Measurements from ENCODE around the gene SP110. TPM values are rescaled to one million over a fixed set of nuclear protein-coding genes. Genes with fewer than 3 reads are reported as not detected.
A peak's percentile ranks its signal among the peaks of the same experiment; 100 is the strongest.
"Not testable (repeated sequence)": the region's sequence is repeated elsewhere in the genome, so short reads cannot be mapped to it uniquely, and the experiment has no call there.

SP110 gene
- total and polyA plus RNA-seq, 9 donors = 18.4 to 46.1 (median 21.4) TPM

GRCh38 chr2:230224458-230224857 lies 4.7 kb upstream of the SP110 start:
- H3K36me3 ChIP-seq = no peaks in the 10 kb centered on the region
- H3K27me3 ChIP-seq = no peaks in the 10 kb centered on the region
- DNase-seq = no peak
- H3K27ac ChIP-seq = no peak overlapping the region
- intact Hi-C loops (cut with DNase I) = no loop called here
- no peak overlapping the region for H3K4me3 ChIP-seq
- no peaks in the 10 kb centered on the region for H3K9me3 ChIP-seq
- no peak for TF ChIP-seq POLR2A (IDR thresholded peaks at IDR 0.05)
- TF ChIP-seq EP300 (IDR thresholded peaks at IDR 0.05) = no peak
- TF ChIP-seq, protein P1, sequence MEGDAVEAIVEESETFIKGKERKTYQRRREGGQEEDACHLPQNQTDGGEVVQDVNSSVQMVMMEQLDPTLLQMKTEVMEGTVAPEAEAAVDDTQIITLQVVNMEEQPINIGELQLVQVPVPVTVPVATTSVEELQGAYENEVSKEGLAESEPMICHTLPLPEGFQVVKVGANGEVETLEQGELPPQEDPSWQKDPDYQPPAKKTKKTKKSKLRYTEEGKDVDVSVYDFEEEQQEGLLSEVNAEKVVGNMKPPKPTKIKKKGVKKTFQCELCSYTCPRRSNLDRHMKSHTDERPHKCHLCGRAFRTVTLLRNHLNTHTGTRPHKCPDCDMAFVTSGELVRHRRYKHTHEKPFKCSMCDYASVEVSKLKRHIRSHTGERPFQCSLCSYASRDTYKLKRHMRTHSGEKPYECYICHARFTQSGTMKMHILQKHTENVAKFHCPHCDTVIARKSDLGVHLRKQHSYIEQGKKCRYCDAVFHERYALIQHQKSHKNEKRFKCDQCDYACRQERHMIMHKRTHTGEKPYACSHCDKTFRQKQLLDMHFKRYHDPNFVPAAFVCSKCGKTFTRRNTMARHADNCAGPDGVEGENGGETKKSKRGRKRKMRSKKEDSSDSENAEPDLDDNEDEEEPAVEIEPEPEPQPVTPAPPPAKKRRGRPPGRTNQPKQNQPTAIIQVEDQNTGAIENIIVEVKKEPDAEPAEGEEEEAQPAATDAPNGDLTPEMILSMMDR (IDR thresholded peaks at IDR 0.05) = no peak
- H3K4me1 ChIP-seq (ENCODE audit: insufficient read depth) = peaks cover 2% of the 10 kb centered on the region

DNA sequence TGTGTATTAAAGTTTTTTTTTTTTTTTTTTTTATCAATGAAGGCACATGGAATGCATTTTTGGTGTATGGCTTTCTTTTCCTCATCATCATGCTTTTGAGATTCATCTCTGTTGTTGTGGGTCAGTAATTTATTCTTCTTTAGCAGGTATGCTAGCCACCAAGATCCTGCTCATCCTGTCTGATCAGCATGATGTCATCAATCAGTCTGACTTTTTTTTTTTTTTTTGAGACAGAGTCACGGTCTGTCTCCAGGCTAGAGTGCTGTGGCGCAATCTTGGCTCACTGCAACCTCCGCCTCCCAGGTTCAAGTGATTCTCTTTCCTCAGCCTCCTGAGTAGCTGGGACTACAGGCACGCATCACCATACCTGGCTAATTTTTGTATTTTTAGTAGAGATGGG lies 3.0 kb upstream of the SP110 start:
- H3K9me3 ChIP-seq; DNase-seq; H3K4me1 ChIP-seq (ENCODE audit: insufficient read depth); H3K4me3 ChIP-seq; H3K27ac ChIP-seq; H3K36me3 ChIP-seq; intact Hi-C loops (cut with DNase I); H3K27me3 ChIP-seq: not testable (repeated sequence)
- WGBS, 3 donors = 95 to 100% (median 97%) methylated on average over 4 of the region's 4 CpGs

DNA sequence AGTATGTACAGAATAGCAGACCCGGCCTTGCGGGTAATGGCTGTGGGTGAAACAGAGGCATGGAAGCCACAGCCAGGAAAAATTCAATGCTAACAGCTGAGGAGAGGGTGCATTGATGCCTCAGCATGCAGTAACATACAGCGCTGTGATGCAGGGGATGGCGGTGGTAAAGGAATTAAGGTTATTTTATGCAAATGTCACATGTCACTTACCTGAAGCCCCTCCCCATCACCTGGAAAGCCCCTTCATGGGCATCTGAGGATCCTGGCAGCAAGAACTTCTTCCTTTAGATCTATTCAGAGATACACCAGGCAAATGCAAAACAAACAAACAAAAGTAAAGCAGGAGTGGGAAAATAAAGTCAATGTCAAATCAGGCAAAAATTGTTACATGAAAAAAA lies 1.7 kb upstream of the SP110 start:
- H3K27me3 ChIP-seq = no peaks in the 10 kb centered on the region
- no peak for DNase-seq
- no peak for TF ChIP-seq EP300 (IDR thresholded peaks at IDR 0.05)
- TF ChIP-seq, protein P1 (IDR thresholded peaks at IDR 0.05) = no peak
- WGBS, 3 donors = 95 to 99% (median 97%) methylated on average over 4 of the region's 4 CpGs
- H3K9me3 ChIP-seq = no peaks in the 10 kb centered on the region
- no peak overlapping the region for H3K27ac ChIP-seq
- peaks cover 6% of the 10 kb centered on the region for H3K4me1 ChIP-seq (ENCODE audit: insufficient read depth)
- H3K4me3 ChIP-seq = no peak overlapping the region
- H3K36me3 ChIP-seq = no peaks in the 10 kb centered on the region
- intact Hi-C loops (cut with DNase I) = no loop called here

DNA sequence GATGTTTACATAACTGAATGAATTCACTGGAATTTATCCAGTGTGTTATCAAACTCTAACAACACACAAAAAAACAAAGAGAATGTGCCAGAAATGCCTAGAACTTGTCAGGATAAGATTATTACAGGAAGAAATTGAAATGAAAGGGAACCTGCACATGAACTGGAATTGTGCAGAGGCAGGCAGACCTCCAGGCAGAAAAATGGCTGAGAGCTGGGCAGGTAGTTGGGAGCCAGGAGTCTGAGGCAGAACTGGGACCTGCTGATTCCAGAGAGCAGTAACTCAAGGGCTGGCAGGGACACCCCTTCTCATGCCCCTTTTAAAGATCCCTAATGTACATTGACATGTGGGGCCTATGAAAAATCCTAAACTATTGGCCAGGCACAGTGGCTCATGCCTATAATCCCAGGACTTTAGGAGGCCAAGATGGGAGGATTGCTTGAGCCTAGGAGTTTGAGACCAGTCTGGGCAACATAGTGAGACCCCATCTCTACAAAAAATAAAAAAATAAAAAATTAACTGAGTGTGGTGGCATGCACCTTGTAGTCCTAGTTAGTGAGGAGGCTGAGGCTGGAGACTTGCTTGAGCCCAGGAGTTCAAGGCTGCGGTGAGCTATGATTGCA lies 674 bp upstream of the SP110 start:
- Histone ChIP-seq H3K27ac (peak overlapping the region in 1 of 2 donors; percentile 62), H3K27me3 (no peaks in the 10 kb centered on the region), H3K4me3 (peak overlapping the region; percentile 48), H3K4me1 (ENCODE audit: insufficient read depth) (peaks cover 6% of the 10 kb centered on the region), H3K36me3 (no peaks in the 10 kb centered on the region), H3K9me3 (no peaks in the 10 kb centered on the region)
- TF ChIP-seq, protein P1 (IDR thresholded peaks at IDR 0.05) = no peak
- TF ChIP-seq POLR2A (IDR thresholded peaks at IDR 0.05) = no peak
- no peak for TF ChIP-seq EP300 (IDR thresholded peaks at IDR 0.05)
- WGBS, 3 donors = 97 to 100% (median 97%) methylated on average over 1 of the region's 1 CpG
- DNase-seq = no peak
- intact Hi-C loops (cut with DNase I) = no loop called here

DNA sequence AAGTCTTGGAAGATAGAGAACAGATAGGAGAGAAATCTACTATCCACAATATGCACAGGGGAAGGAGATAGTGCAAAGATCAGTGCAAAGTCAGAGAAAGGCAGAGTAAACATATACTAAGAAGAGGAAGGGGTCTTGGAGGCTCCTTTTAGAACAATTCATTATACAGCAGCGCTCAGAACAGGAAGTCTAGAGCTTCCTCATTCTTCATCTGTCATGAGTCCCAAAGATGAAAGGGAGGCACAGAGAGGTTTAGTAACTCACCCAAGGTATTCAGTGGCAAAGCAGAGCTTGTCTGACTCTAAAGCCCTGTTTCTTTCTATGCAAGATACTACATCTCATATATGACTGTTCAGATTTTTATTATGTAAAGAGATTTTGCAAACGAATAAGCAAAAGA lies 1.4 kb downstream of the SP110 start:
- Histone ChIP-seq H3K4me3 (no peak overlapping the region), H3K27me3 (no peaks in the 10 kb centered on the region), H3K9me3 (no peaks in the 10 kb centered on the region), H3K27ac (no peak overlapping the region), H3K4me1 (ENCODE audit: insufficient read depth) (peaks cover 6% of the 10 kb centered on the region), H3K36me3 (no peaks in the 10 kb centered on the region)
- intact Hi-C loops (cut with DNase I) = no loop called here
- TF ChIP-seq EP300 (IDR thresholded peaks at IDR 0.05) (no peak), POLR2A (IDR thresholded peaks at IDR 0.05) (no peak)
- TF ChIP-seq, protein P1 (IDR thresholded peaks at IDR 0.05) = no peak
- WGBS, 3 donors = 35 to 38% (median 38%) methylated on average over 2 of the region's 2 CpGs
- DNase-seq = no peak

Measured in ovary (tissue), 9 donors.